HAP-1 (cell line): Measurements from ENCODE around the gene STX4.

Experiments
- DNase-seq, 2 experiments: peaks; one replicate each; pipeline ENCODE4 v3.0.0-alpha.2; 2016 to 2020; ENCODE audit warnings: low spot score in 2 of 2
- H3K27me3 ChIP-seq: fragments of 250-450 bp; sonication (Bioruptor Pico); 2 replicates; pipeline ENCODE4 v1.5.1; 2020; ENCODE audit warnings: low read depth, mild to moderate bottlenecking, moderate library complexity
- H3K36me3 ChIP-seq: fragments of 250-450 bp; sonication (Bioruptor Pico); replicated peaks from 2 replicates; pipeline ENCODE4 v1.5.1; 2020; ENCODE audit warnings: mild to moderate bottlenecking
- H3K4me1 ChIP-seq: fragments of 250-450 bp; sonication (Bioruptor Pico); 2 replicates; pipeline ENCODE4 v1.5.1; 2020; ENCODE audit warnings: mild to moderate bottlenecking
- H3K4me3 ChIP-seq: fragments of 250-450 bp; sonication (Bioruptor Pico); 2 replicates; pipeline ENCODE4 v1.5.1; 2020; ENCODE audit warnings: mild to moderate bottlenecking, moderate library complexity
- H3K9me3 ChIP-seq: fragments of 250-450 bp; sonication (Bioruptor Pico); 2 replicates; pipeline ENCODE4 v1.5.1; 2020; ENCODE audit warnings: mild to moderate bottlenecking, moderate library complexity
- in situ Hi-C: fragments of 300-500 bp; cut with MboI; formaldehyde crosslinking; loops from 3 replicates; pipeline ENCODE4 v1.14.3; 2020; ENCODE audit warnings: low sequenced_read_pairs, inconsistent platforms, mixed read lengths

The STX4 gene

GRCh38 chr16:31083081-31083480 is 49.7 kb downstream of the STX4 start:
- no peaks in the 10 kb centered on the region for H3K9me3 ChIP-seq
- H3K36me3 ChIP-seq, result peaks cover 38% of the 10 kb centered on the region
- no peak overlapping the region for H3K4me3 ChIP-seq
- H3K4me1 ChIP-seq, result no peaks in the 10 kb centered on the region
- H3K27me3 ChIP-seq, result no peaks in the 10 kb centered on the region
- DNase-seq, result no peak
- in situ Hi-C loops, result no loop called here

DNA sequence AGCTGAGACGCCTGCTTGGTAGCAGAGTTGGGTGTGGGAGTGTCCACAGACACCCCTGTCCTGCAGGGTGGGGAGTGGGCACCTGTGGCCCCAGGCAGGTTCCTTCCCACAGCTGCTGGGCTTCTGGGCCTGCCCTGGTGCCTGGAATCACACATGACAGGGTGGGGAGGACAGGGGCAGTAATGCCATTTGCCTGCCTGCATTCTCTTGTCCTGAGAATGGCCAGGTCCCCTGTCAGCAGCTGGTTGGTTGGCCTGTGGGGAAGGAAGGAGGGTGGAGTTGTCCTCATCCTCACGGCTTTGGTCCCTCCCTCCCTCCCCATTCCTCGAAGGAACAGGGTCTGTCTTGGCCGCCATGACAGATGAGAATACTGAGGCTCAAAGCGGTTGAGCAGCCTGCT is 50.2 kb downstream of the STX4 start:
- Histone ChIP-seq H3K27me3 (no peaks in the 10 kb centered on the region), H3K4me1 (no peaks in the 10 kb centered on the region), H3K36me3 (peaks cover 39% of the 10 kb centered on the region), H3K4me3 (no peak overlapping the region), H3K9me3 (no peaks in the 10 kb centered on the region)
- in situ Hi-C loops, result no loop called here
- no peak for DNase-seq

- Histone ChIP-seq H3K27me3 (no peaks in the 10 kb centered on the region), H3K4me3 (no peak overlapping the region), H3K9me3 (no peaks in the 10 kb centered on the region), H3K36me3 (peaks cover 39% of the 10 kb centered on the region), H3K4me1 (no peaks in the 10 kb centered on the region)
- in situ Hi-C loops, result no loop called here
- DNase-seq, result no peak
Measured at GRCh38 chr16:31083981-31084380, 50.6 kb downstream of the STX4 start.

DNA sequence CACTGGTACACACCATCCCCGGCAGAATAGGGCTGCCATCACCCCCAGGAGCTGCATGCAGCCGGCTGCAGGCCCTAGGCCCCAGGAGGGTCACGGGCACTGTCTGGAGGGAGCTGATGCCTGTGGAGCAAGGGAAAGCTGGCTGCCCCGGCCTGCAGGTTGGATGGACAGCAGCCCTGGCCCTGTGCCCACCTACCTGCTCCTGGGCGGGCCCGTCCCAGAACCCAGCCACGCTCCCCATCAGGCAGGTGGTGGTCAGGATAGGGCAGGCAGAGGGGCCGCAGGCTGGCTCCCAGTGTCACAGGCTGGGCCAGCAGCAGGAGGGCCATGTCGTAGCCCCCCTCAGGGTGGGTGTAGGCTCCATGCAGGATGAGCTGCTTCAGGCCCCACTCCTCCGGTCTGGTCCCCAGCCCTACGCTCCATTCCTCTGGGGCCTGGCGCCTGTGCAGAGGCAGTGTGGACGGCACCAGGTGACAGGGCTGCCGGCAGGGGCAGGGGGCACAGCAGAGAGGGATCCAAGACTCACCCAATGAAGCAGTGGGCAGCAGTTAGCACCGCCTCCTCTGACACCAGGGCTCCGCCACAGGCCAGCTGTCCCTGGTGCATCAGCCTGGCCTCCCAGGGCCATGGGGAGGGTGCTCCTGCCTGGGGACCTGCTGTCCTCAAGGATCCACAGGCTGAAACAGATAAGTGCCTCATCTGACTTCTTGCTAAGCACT is 51.4 kb downstream of the STX4 start:
- H3K36me3 ChIP-seq, result peaks cover 36% of the 10 kb centered on the region
- DNase-seq, result no peak
- H3K4me1 ChIP-seq, result no peaks in the 10 kb centered on the region
- in situ Hi-C loops, result no loop called here
- H3K27me3 ChIP-seq, result no peaks in the 10 kb centered on the region
- no peak overlapping the region for H3K4me3 ChIP-seq
- no peaks in the 10 kb centered on the region for H3K9me3 ChIP-seq

DNA sequence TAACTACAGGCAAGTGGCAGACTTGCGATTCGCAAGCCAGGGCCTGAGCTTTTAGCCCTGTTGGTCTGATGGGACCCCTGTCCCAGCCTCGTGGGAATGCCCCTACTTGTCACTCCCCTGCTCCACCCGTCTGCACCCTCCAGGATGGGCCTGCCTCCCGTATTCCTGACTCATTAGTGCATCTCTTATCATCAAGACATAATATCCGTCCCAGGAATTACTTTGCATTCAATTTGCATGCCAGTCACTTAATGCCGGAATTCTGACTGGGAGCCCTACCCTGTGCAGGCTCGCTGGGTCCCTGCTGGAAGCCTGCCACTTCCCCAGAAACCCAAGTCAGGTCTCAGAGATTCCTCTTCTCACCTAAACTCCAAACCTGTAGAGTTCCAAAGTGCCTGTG is 52.1 kb downstream of the STX4 start:
- peaks cover 32% of the 10 kb centered on the region for H3K36me3 ChIP-seq
- no peaks in the 10 kb centered on the region for H3K4me1 ChIP-seq
- H3K27me3 ChIP-seq, result no peaks in the 10 kb centered on the region
- no peak overlapping the region for H3K4me3 ChIP-seq
- no peak for DNase-seq
- in situ Hi-C loops, result no loop called here
- no peaks in the 10 kb centered on the region for H3K9me3 ChIP-seq

DNA sequence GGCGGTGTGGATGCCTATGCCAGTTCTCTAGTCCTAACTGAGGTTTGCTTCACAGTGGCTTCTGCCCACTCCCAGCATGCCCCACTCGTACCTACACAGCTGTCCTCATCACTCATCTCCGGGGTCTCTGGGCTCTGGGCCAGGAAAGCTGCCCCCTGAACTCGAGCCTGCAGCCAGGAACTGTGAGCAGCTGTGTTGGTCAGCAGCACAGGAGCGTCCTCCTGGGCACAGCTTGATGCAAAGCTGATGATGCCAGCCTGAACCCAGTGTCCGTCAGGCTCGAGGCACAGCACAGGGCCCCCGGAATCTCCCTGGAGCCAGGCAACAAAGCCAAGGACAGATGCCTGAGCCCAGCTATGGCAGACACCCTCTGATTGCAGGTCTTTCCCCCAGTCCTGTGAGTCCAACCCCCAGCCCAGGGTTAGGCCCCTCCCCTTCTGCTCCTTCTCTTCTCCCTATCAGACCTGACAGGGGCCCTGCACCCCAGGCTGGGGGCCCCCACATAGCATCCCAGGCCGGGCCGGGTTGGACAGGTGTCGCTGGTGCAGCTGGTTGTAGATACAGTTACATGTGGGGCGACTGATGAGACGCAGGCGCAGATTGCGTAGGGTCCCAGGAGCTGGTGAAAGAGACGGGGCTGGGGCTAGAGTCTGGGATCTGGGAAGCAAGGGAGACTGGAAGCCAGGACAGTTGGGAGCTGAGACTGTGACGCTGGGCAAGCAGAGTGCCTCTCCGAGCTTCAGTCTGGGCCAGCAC is 52.7 kb downstream of the STX4 start:
- Histone ChIP-seq H3K36me3 (peaks cover 32% of the 10 kb centered on the region), H3K4me3 (no peak overlapping the region), H3K9me3 (no peaks in the 10 kb centered on the region), H3K4me1 (no peaks in the 10 kb centered on the region), H3K27me3 (no peaks in the 10 kb centered on the region)
- in situ Hi-C loops, result no loop called here
- DNase-seq, result no peak

- Histone ChIP-seq H3K9me3 (no peaks in the 10 kb centered on the region), H3K36me3 (peaks cover 32% of the 10 kb centered on the region), H3K27me3 (no peaks in the 10 kb centered on the region), H3K4me3 (no peak overlapping the region), H3K4me1 (no peaks in the 10 kb centered on the region)
- DNase-seq, result no peak
- in situ Hi-C loops, result no loop called here
Measured at GRCh38 chr16:31086629-31086906, 53.2 kb downstream of the STX4 start.

GRCh38 chr16:31087481-31087880 is 54.1 kb downstream of the STX4 start:
- H3K36me3 ChIP-seq, result peaks cover 30% of the 10 kb centered on the region
- in situ Hi-C loops, result no loop called here
- no peak overlapping the region for H3K4me3 ChIP-seq
- no peaks in the 10 kb centered on the region for H3K4me1 ChIP-seq
- no peak for DNase-seq
- no peaks in the 10 kb centered on the region for H3K9me3 ChIP-seq
- no peaks in the 10 kb centered on the region for H3K27me3 ChIP-seq

DNA sequence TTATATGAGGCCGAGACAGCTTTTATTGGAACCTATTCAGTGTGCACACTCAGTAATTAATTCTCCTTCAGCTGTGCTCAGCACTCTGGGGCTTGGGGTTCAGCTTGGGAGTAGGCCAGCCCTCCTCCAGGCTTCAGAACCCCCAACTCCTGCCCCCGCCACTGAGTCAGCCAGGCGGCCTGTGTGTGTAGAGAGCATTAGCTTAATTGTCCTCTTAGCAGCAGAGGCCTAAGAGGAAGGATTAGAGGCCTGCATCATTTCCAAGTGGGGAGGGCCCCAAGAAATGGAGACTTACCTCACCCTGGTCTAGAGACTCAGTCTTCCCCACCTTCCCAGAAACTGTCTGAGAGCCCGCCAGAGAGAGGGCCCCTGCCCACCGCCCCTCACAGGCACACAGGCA is 54.6 kb downstream of the STX4 start:
- Histone ChIP-seq H3K27me3 (no peaks in the 10 kb centered on the region), H3K9me3 (no peaks in the 10 kb centered on the region), H3K4me3 (no peak overlapping the region), H3K36me3 (peaks cover 30% of the 10 kb centered on the region), H3K4me1 (0 out of 2 replicates have a peak, but pooled peaks cover 2% of the 10 kb centered on the region)
- no peak for DNase-seq
- in situ Hi-C loops, result no loop called here

DNA sequence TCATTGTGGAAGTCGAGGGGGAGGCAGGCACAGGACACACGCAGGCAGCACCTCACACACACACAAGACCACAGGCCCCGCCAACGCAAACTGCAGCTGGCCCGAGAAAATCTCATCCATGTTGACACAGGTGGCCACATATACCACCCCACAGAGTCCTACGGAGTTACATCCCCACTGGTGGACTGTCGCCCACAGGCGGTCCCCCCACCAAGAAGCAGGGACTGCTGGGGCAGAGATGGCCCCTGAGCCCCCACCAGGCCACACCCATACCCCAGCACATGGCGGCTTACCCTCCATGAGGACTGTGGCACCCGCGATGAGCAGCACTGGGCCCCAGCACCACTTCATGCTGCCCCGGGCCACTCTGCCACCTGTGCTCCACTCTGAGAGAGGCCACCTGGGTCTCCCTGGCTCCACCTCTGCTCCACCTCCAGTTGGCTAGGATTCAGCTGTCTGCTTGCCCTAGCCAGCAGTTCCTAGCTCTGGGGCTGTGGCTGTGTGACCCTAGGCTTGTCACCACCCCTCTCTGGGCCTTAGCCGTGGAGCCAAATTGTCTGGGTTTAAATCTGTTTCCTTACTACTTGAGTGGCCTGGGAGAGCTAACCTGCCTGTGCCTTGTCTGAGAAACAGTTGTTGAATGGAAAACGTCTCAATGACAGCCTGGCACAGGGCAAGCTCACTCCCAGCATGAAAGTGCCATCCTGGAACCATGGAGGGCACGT is 55.3 kb downstream of the STX4 start, which contains the start of gene PRSS53:
PRSS53 (minus strand) TSS at position 485 of the 725 bp plus-strand sequence; CDS start at position 351, 134 bp downstream.
- Histone ChIP-seq H3K4me3 (no peak within 1 kb of the TSS), H3K27me3 (no peaks in the 10 kb centered on the region), H3K4me1 (0 out of 2 replicates have a peak, but pooled peaks cover 2% of the 10 kb centered on the region), H3K9me3 (no peaks in the 10 kb centered on the region), H3K36me3 (peaks cover 30% of the 10 kb centered on the region)
- DNase-seq, result no peak
- in situ Hi-C loops, result no loop called here

DNA sequence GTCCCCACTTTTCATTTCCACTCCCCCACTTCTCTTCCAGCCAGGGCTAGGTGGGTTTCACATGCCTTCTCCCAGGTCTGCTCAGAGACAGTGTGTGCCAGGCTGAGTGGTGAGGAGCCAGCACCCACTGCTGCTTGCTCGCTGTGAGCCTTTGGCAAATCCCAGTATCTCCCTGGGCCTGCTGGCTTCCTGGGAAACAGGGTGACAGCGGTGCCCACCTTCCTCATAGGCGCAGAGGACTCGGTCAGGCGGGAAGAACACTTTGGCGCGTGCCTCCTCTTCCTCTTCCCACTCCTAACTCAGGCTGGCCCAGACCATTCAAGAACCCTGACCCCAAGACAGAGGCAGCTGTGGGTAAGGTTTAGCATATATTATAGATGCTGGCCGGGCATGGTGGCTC is 55.8 kb downstream of the STX4 start:
- Histone ChIP-seq H3K9me3 (no peaks in the 10 kb centered on the region), H3K27me3 (no peaks in the 10 kb centered on the region), H3K36me3 (peaks cover 26% of the 10 kb centered on the region), H3K4me3 (no peak overlapping the region), H3K4me1 (0 out of 2 replicates have a peak, but pooled peaks cover 2% of the 10 kb centered on the region)
- in situ Hi-C loops, result no loop called here
- no peak for DNase-seq
